HUES48 (cell line): ENCODE data around the gene PAFAH1B2.
"Not testable (repeated sequence)": the region's sequence is repeated elsewhere in the genome, so short reads cannot be mapped to it uniquely, and the experiment has no call there.

Source experiments
- H3K27ac ChIP-seq: one replicate; pipeline ENCODE4 v1.7.0; 2013; ENCODE audit warnings: low read depth, low read length, inconsistent platforms
- H3K27me3 ChIP-seq: 2 replicates; pipeline ENCODE4 v1.6.1; 2013; ENCODE audit warnings: mild to moderate bottlenecking, low read length; ENCODE audit not compliant: control insufficient read depth, insufficient read depth
- H3K36me3 ChIP-seq: 2 replicates; pipeline ENCODE4 v1.6.1; 2013; ENCODE audit warnings: low read length; ENCODE audit not compliant: control insufficient read depth, insufficient read depth
- H3K4me1 ChIP-seq: 2 replicates; pipeline ENCODE4 v1.6.1; 2013; ENCODE audit warnings: mild to moderate bottlenecking, low read length; ENCODE audit not compliant: control insufficient read depth, insufficient read depth
- H3K4me3 ChIP-seq: 2 replicates; pipeline ENCODE4 v1.5.1; 2013; ENCODE audit warnings: mild to moderate bottlenecking, low read depth, low read length
- H3K9ac ChIP-seq: 2 replicates; pipeline ENCODE4 v1.6.1; 2013; ENCODE audit warnings: mild to moderate bottlenecking, low read depth, low read length, moderate library complexity
- H3K9me3 ChIP-seq: 2 replicates; pipeline ENCODE4 v1.6.1; 2013; ENCODE audit warnings: low read length; ENCODE audit not compliant: control insufficient read depth, insufficient read depth

The PAFAH1B2 gene

DNA sequence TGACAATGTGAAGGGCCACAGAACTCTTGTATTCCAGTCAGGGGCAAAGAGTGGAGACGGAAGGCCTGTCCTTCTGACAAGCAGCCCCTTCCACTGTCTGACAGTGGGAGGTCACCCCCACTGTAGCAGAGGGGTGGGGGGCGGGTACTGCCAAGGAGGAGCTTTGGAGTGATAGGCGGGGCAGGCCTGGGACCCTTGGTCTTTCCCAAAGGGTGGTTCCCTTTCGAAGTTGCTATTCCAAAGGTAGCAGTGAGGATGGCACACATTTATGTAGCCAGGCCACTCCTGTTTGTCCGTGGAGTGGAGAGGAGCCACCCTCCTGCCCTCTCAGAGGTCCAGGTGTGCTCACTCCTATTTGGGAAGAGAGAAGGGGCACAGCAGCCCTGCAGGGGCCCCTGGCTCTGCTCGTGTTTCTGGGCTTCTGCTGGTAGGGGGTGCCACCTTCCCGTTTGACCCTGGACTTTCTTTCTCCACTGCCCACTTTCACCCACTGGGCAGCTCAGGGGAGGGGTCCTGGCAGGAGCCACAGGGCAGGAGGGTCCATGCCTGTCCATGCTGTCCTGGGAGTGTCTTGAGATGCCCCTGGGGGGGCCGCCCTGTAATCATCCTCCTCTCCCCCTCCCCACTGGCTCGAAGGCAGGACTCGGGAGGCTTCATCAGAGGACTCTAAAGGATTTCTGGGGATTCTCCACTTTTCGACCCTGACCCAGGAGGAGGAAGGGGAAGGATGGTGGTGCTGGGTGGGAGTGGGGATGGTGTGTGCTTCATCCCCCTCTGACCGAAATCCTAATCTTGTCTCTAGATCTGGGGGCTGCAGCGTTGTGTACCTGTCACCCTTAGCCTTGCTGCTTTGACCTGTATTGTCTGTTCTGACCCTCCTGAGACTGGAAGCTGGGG lies 56.1 kb downstream of the PAFAH1B2 start:
- no peaks in the 10 kb centered on the region for H3K27me3 ChIP-seq
- peaks cover 34% of the 10 kb centered on the region for H3K4me1 ChIP-seq
- H3K36me3 ChIP-seq = peaks cover 34% of the 10 kb centered on the region
- peak overlapping the region; percentile 90 for H3K9ac ChIP-seq
- peak overlapping the region; percentile 74 for H3K4me3 ChIP-seq
- H3K9me3 ChIP-seq = no peaks in the 10 kb centered on the region
- H3K27ac ChIP-seq = peak overlapping the region; percentile 95

- Histone ChIP-seq H3K9ac (peak overlapping the region; percentile 90; the same call in 1 of the 2 replicates), H3K27ac (peak overlapping the region; percentile 95), H3K4me1 (peaks cover 34% of the 10 kb centered on the region), H3K9me3 (no peaks in the 10 kb centered on the region), H3K36me3 (peaks cover 33% of the 10 kb centered on the region), H3K4me3 (peak overlapping the region; percentile 74), H3K27me3 (no peaks in the 10 kb centered on the region)
Measured at GRCh38 chr11:117200813-117201657, 56.9 kb downstream of the PAFAH1B2 start.

DNA sequence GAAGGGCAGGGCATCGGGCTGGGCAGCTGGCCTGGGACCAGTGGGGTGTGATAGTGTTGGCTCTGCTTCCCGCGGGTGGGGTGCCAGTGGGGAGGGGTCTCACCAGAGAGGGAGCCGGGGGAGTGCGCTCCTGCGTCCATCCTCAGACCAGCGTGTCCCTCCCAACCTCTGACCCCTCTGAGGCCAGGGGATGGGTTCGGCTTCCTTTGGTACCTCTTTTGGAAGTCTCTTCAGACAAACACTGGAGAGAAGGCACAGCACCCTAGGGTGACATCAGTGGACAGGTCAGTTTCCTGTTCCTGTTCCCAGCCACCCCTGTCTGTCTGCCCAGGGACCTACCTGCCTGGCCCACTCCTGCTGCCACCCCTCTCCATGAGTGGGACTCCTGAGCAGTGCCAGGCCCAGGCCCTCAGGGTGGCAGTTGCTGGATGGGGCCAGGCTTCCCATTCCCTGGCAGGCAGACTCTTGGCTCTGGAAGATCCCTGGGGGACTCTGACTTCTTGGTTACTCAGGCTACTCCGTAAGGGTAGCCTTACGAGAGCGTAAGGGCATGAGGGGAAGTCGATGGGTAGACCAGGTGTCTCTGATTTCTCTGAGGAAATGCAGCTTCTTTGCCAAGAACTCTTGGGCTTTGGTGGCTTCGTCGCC lies 57.7 kb downstream of the PAFAH1B2 start:
- peak overlapping the region; percentile 23; the same call in 1 of the 2 replicates for H3K9ac ChIP-seq

GRCh38 chr11:117202386-117203068 lies 58.4 kb downstream of the PAFAH1B2 start:
- Histone ChIP-seq H3K27ac (no peak overlapping the region), H3K4me3 (no peak overlapping the region; the same call in 1 of the 2 replicates), H3K4me1 (peaks cover 34% of the 10 kb centered on the region), H3K27me3 (no peaks in the 10 kb centered on the region), H3K36me3 (peaks cover 33% of the 10 kb centered on the region), H3K9ac (no peak overlapping the region), H3K9me3 (no peaks in the 10 kb centered on the region)

More for the DNA sequence above, 57.7 kb downstream of the PAFAH1B2 start:
- peaks cover 33% of the 10 kb centered on the region for H3K36me3 ChIP-seq
- peak overlapping the region; percentile 74; the same call in 1 of the 2 replicates for H3K4me3 ChIP-seq
- no peaks in the 10 kb centered on the region for H3K27me3 ChIP-seq
- H3K4me1 ChIP-seq = peaks cover 34% of the 10 kb centered on the region
- no peak overlapping the region for H3K27ac ChIP-seq
- no peaks in the 10 kb centered on the region for H3K9me3 ChIP-seq

- Histone ChIP-seq H3K4me3 (no peak overlapping the region), H3K27ac (no peak overlapping the region), H3K36me3 (peaks cover 33% of the 10 kb centered on the region), H3K4me1 (peaks cover 33% of the 10 kb centered on the region), H3K9me3 (no peaks in the 10 kb centered on the region), H3K27me3 (no peaks in the 10 kb centered on the region), H3K9ac (no peak overlapping the region)
Measured at GRCh38 chr11:117203069-117203407, 59.0 kb downstream of the PAFAH1B2 start.

DNA sequence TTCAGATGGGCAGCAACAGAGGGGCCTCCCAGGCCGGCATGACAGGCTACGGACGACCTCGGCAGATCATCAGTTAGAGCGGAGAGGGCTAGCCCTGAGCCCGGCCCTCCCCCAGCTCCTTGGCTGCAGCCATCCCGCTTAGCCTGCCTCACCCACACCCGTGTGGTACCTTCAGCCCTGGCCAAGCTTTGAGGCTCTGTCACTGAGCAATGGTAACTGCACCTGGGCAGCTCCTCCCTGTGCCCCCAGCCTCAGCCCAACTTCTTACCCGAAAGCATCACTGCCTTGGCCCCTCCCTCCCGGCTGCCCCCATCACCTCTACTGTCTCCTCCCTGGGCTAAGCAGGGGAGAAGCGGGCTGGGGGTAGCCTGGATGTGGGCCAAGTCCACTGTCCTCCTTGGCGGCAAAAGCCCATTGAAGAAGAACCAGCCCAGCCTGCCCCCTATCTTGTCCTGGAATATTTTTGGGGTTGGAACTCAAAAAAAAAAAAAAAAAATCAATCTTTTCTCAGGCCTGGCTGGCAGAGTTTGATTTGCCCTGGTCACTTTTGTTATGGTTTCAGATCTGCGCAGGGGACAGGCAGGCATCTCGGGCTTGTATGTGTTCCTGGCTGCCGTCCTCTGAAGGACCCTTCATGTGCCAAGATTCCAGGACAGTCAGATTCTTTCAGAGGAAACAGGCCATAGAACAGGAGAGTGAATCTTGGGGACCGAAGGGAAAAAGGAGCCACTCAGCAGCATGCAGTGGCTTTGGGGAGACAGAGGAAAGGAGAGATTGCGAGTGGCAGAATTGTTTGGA lies 60.4 kb downstream of the PAFAH1B2 start:
- Histone ChIP-seq H3K27me3 (no peaks in the 10 kb centered on the region), H3K4me3 (no peak overlapping the region), H3K36me3 (peaks cover 33% of the 10 kb centered on the region), H3K9me3 (no peaks in the 10 kb centered on the region), H3K4me1 (peaks cover 23% of the 10 kb centered on the region), H3K27ac (peak overlapping the region; percentile 12), H3K9ac (no peak overlapping the region)

DNA sequence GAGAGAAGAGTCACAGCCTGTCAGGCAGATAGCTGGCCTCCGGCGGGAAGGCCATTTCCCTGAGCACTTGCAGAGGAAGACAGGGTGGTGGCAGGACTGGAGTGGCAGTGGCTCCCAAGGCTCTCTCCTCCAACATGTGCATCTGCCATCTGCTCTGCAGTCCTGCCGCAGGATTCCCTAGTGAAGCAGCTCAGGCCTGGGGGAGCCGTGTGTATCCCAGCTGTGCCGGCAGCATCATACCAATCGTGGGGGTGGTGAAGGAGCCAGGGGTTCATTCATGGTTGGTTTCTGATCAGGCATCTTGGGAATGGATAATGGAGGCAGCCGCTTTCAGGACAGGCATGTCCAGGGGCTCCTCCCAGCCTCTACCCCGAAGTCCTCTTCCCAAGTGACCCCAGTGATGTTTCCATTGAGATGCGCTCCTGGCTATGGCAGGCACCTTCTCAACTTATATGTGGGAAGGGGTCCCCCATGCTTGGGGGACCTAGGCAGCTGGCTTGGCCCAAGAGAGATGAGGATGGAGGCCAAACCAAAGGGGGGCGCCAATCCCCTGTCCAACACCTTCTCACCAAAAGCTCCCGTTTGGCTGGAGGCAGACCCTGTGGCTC lies 61.2 kb downstream of the PAFAH1B2 start:
- no peak overlapping the region for H3K4me3 ChIP-seq
- no peak overlapping the region for H3K9ac ChIP-seq
- no peaks in the 10 kb centered on the region for H3K9me3 ChIP-seq
- H3K27me3 ChIP-seq = no peaks in the 10 kb centered on the region
- peaks cover 33% of the 10 kb centered on the region for H3K36me3 ChIP-seq
- peaks cover 15% of the 10 kb centered on the region for H3K4me1 ChIP-seq
- H3K27ac ChIP-seq = no peak overlapping the region

DNA sequence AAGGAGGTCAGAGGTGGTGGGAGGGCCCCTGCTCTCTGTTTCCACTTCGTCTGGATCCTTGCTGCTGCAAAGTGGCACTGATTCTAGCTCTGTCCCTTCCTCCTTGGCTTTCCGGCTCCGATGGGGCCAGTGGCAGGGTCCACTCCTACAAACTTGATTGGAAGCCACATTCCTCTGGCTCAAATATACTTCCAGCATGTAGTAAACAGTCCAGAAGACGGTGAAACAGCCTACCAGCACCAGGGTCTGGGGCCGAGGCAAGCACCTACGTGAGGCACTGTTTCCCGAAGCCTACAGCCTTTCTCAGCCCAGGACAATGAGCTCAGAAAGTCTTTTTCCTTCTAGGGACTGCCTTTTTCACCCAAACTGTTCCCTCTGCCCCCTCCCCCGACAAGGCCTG lies 62.0 kb downstream of the PAFAH1B2 start:
- peaks cover 33% of the 10 kb centered on the region for H3K36me3 ChIP-seq
- not testable (repeated sequence) for H3K27ac ChIP-seq, H3K9ac ChIP-seq, H3K4me1 ChIP-seq, H3K9me3 ChIP-seq, H3K4me3 ChIP-seq, H3K27me3 ChIP-seq

DNA sequence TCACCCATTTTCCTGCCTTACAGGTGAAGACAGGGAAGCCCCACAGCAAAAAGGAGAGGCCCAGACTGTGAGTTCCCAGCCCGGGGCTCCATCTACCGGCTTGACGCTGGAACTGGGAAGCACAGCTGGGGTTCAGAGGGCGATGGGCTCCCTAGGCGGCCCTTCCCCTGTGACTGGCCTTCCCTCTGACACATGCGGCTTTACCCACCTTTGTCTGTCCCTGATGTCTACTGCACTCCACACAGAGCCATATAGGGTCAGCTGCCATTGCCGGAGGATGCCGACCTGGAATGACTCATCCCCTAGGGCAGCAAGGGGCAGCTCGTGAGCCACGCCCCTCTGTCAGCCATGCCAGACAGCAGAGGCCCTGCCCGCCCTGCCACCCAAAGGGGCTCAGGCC lies 62.8 kb downstream of the PAFAH1B2 start:
- not testable (repeated sequence) for H3K9me3 ChIP-seq, H3K9ac ChIP-seq, H3K27me3 ChIP-seq, H3K4me1 ChIP-seq, H3K27ac ChIP-seq, H3K4me3 ChIP-seq
- H3K36me3 ChIP-seq = peaks cover 33% of the 10 kb centered on the region
